ENCODE data around the gene ITPKB.
"Not testable (repeated sequence)": the region's sequence is repeated elsewhere in the genome, so short reads cannot be mapped to it uniquely, and the experiment has no call there.

The ITPKB gene

DNA sequence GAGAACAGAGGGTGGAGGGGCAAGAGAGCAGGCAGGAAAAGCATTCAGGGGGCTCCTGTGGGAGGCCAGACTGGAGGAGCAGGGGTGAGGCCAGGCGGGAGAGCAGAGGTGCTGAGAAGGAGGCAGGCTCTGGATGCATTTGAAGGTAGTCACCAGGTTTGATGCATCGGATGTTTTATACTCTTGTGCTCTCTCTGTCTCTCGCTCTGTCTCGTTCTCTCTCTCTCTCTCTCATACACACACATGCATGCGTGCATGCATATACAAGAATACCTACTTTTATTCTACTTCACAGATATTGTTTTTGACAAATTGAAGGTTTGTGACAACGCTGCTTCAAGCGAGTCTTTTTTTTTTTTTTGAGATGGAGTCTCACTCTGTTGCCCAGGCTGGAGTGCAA lies 15.0 kb upstream of the ITPKB start:
- H3K4me2 ChIP-seq (ENCODE audit: low read length): no peak overlapping the region
- peaks cover 2% of the 10 kb centered on the region for H3K4me1 ChIP-seq (ENCODE audit: control insufficient read depth, low read depth, low read length)
- H3K18ac ChIP-seq (ENCODE audit: low read length): no peak overlapping the region
- no peak overlapping the region for H3K9ac ChIP-seq (ENCODE audit: low read length)
- no peak overlapping the region for H2AK5ac ChIP-seq (ENCODE audit: low read length)
- no peak overlapping the region for H3K4me3 ChIP-seq (ENCODE audit: low read length)
- H3K27me3 ChIP-seq (ENCODE audit: insufficient read depth, low read length, poor library complexity): no peaks in the 10 kb centered on the region
- H3K23ac ChIP-seq (ENCODE audit: low read length): no peak overlapping the region
- no peak overlapping the region for H3K27ac ChIP-seq (ENCODE audit: low read depth, low read length)
- H3K79me1 ChIP-seq (ENCODE audit: low read length): no peaks in the 10 kb centered on the region
- H2BK5ac ChIP-seq (ENCODE audit: low read length): no peak overlapping the region
- H3K4ac ChIP-seq (ENCODE audit: low read depth, low read length): no peak overlapping the region
- H3K79me2 ChIP-seq (ENCODE audit: control insufficient read depth, insufficient read depth, low read length): no peaks in the 10 kb centered on the region
- no peak overlapping the region for H2BK120ac ChIP-seq (ENCODE audit: low read depth, low read length)
- no peaks in the 10 kb centered on the region for H3K36me3 ChIP-seq (ENCODE audit: control insufficient read depth, insufficient read depth, low read length)
- no CpG with 5 or more reads among the region's 7 CpGs for WGBS (ENCODE audit: extremely low coverage, insufficient coverage, low lambda C conversion rate)
- no peak overlapping the region for H4K8ac ChIP-seq (ENCODE audit: low read depth, low read length)
- no peak for DNase-seq
- H2BK15ac ChIP-seq (replicated peaks; ENCODE audit: low read depth): no peak overlapping the region
- no peak overlapping the region for H4K5ac ChIP-seq (ENCODE audit: low read length)
- H3K56ac ChIP-seq (ENCODE audit: low read length): no peak overlapping the region

DNA sequence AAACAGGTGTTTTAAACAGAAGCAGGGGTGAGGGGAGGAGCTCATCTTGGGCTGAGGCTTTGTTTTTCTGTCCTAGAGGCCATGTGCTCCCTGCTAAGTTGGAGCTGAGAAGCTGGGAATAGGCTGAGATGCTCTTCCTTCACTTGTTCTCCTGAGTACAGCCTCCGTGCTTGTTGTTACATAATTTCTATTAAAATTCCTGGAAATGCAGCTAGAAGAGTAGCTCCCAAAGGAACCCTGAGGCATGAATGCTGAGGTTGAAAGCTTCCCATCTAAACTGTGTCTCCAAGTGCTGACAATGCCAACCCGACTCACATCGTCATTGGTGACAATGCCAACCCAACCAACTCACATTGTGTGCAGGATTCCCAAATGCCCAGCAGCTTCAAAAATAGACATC lies 12.6 kb upstream of the ITPKB start:
- no peak overlapping the region for H3K9ac ChIP-seq (ENCODE audit: low read length)
- no peaks in the 10 kb centered on the region for H3K27me3 ChIP-seq (ENCODE audit: insufficient read depth, low read length, poor library complexity)
- no peak overlapping the region for H4K8ac ChIP-seq (ENCODE audit: low read depth, low read length)
- WGBS (ENCODE audit: extremely low coverage, insufficient coverage, low lambda C conversion rate): no CpG with 5 or more reads among the region's 3 CpGs
- H2AK5ac ChIP-seq (ENCODE audit: low read length): no peak overlapping the region
- H3K23ac ChIP-seq (ENCODE audit: low read length): no peak overlapping the region
- H3K4ac ChIP-seq (ENCODE audit: low read depth, low read length): no peak overlapping the region
- no peak overlapping the region for H2BK5ac ChIP-seq (ENCODE audit: low read length)
- no peak overlapping the region for H3K4me2 ChIP-seq (ENCODE audit: low read length)
- DNase-seq: no peak
- no peak overlapping the region for H3K4me3 ChIP-seq (ENCODE audit: low read length)
- H3K79me1 ChIP-seq (ENCODE audit: low read length): no peaks in the 10 kb centered on the region
- H2BK15ac ChIP-seq (replicated peaks; ENCODE audit: low read depth): no peak overlapping the region
- peaks cover 2% of the 10 kb centered on the region for H3K4me1 ChIP-seq (ENCODE audit: control insufficient read depth, low read depth, low read length)
- H3K79me2 ChIP-seq (ENCODE audit: control insufficient read depth, insufficient read depth, low read length): no peaks in the 10 kb centered on the region
- no peak overlapping the region for H3K27ac ChIP-seq (ENCODE audit: low read depth, low read length)
- H4K5ac ChIP-seq (ENCODE audit: low read length): no peak overlapping the region
- H3K36me3 ChIP-seq (ENCODE audit: control insufficient read depth, insufficient read depth, low read length): no peaks in the 10 kb centered on the region
- no peak overlapping the region for H2BK120ac ChIP-seq (ENCODE audit: low read depth, low read length)
- no peak overlapping the region for H3K18ac ChIP-seq (ENCODE audit: low read length)
- no peak overlapping the region for H3K56ac ChIP-seq (ENCODE audit: low read length)

DNA sequence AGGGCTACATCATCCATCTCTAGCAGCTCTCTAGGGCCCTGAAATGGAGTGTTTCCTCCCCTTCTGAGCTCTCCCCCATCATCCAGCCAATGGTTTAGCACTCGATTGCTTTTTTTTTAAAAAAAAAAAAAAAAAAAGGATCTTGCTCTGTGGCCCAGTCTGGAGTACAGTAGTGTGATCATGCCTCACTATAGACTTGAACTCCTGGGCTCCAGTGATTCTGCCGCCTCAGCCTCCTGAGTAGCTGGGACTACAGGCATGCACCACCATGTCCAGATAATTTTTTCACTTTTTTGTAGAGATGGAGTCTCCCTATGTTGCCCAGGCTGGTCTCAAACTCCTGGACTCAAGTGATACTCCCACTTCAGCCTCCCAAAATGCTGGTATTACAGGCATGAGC lies 12.1 kb upstream of the ITPKB start:
- no CpG with 5 or more reads among the region's 2 CpGs for WGBS (ENCODE audit: extremely low coverage, insufficient coverage, low lambda C conversion rate)
- Histone ChIP-seq H2AK5ac (ENCODE audit: low read length) (no peak overlapping the region), H2BK5ac (ENCODE audit: low read length) (no peak overlapping the region)

DNA sequence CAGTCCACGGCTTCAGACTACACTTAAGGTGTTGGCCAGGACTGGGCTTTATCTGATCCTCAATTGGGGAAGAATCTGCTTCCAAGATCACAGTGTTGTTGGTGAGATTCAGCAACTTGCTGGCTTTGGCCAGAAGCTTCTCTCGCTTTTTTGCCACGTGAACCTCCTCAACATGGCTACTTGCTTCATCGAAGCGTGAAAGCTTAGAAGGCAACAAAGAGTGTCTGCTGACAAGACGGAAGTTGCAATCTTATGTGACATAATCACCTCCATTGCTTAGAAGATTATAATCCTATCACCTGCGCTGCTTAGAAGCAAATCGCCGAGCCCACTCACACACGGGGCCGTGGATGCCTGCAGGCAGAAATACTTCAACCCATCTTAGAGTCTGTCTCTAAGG lies 10.4 kb upstream of the ITPKB start:
- no peak for DNase-seq
- no peak overlapping the region for H2BK5ac ChIP-seq (ENCODE audit: low read length)
- H3K4me2 ChIP-seq (ENCODE audit: low read length): no peak overlapping the region
- no peak overlapping the region for H4K5ac ChIP-seq (ENCODE audit: low read length)
- no peak overlapping the region for H3K18ac ChIP-seq (ENCODE audit: low read length)
- no peak overlapping the region for H4K8ac ChIP-seq (ENCODE audit: low read depth, low read length)
- no peak overlapping the region for H3K27ac ChIP-seq (ENCODE audit: low read depth, low read length)
- no peak overlapping the region for H2BK15ac ChIP-seq (replicated peaks; ENCODE audit: low read depth)
- no peaks in the 10 kb centered on the region for H3K36me3 ChIP-seq (ENCODE audit: control insufficient read depth, insufficient read depth, low read length)
- no peak overlapping the region for H3K4ac ChIP-seq (ENCODE audit: low read depth, low read length)
- no peaks in the 10 kb centered on the region for H3K27me3 ChIP-seq (ENCODE audit: insufficient read depth, low read length, poor library complexity)
- no peaks in the 10 kb centered on the region for H3K4me1 ChIP-seq (ENCODE audit: control insufficient read depth, low read depth, low read length)
- no peak overlapping the region for H3K4me3 ChIP-seq (ENCODE audit: low read length)
- no peaks in the 10 kb centered on the region for H3K79me2 ChIP-seq (ENCODE audit: control insufficient read depth, insufficient read depth, low read length)
- WGBS (ENCODE audit: extremely low coverage, insufficient coverage, low lambda C conversion rate): no CpG with 5 or more reads among the region's 11 CpGs
- H3K9ac ChIP-seq (ENCODE audit: low read length): no peak overlapping the region
- H3K23ac ChIP-seq (ENCODE audit: low read length): no peak overlapping the region
- H2BK120ac ChIP-seq (ENCODE audit: low read depth, low read length): no peak overlapping the region
- no peak overlapping the region for H2AK5ac ChIP-seq (ENCODE audit: low read length)
- no peak overlapping the region for H3K56ac ChIP-seq (ENCODE audit: low read length)
- H3K79me1 ChIP-seq (ENCODE audit: low read length): no peaks in the 10 kb centered on the region

More for the DNA sequence above, 12.1 kb upstream of the ITPKB start:
- DNase-seq: no peak
- H3K23ac ChIP-seq (ENCODE audit: low read length): no peak overlapping the region
- no peak overlapping the region for H3K4ac ChIP-seq (ENCODE audit: low read depth, low read length)
- H3K4me3 ChIP-seq (ENCODE audit: low read length): no peak overlapping the region
- H3K36me3 ChIP-seq (ENCODE audit: control insufficient read depth, insufficient read depth, low read length): no peaks in the 10 kb centered on the region
- no peak overlapping the region for H3K27ac ChIP-seq (ENCODE audit: low read depth, low read length)
- H3K27me3 ChIP-seq (ENCODE audit: insufficient read depth, low read length, poor library complexity): no peaks in the 10 kb centered on the region
- no peak overlapping the region for H2BK15ac ChIP-seq (replicated peaks; ENCODE audit: low read depth)
- no peak overlapping the region for H3K56ac ChIP-seq (ENCODE audit: low read length)
- no peak overlapping the region for H4K8ac ChIP-seq (ENCODE audit: low read depth, low read length)
- no peak overlapping the region for H3K4me2 ChIP-seq (ENCODE audit: low read length)
- no peak overlapping the region for H3K18ac ChIP-seq (ENCODE audit: low read length)
- H3K9ac ChIP-seq (ENCODE audit: low read length): no peak overlapping the region
- peaks cover 2% of the 10 kb centered on the region for H3K4me1 ChIP-seq (ENCODE audit: control insufficient read depth, low read depth, low read length)
- H3K79me1 ChIP-seq (ENCODE audit: low read length): no peaks in the 10 kb centered on the region
- H2BK120ac ChIP-seq (ENCODE audit: low read depth, low read length): no peak overlapping the region
- H3K79me2 ChIP-seq (ENCODE audit: control insufficient read depth, insufficient read depth, low read length): no peaks in the 10 kb centered on the region
- H4K5ac ChIP-seq (ENCODE audit: low read length): no peak overlapping the region

DNA sequence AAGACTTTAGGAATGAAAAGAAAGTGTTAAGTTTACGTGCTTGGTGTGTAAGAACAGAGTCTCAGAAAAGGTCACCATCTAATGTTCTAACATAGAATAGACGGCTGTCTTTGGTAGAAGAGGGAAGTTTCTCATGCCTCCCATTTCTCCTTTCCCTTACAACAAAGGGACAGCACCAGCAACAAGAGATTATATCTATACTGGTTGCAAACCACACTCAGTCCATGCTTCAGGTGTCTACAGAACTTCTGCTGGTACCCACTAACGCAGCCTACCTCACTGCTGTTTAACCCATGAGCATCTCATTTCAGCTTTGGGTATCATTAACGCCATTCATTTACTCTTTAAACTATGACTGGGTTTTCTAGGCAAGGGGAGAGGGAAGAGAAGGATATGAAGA lies 9.2 kb upstream of the ITPKB start:
- Histone ChIP-seq H3K4me2 (ENCODE audit: low read length) (no peak overlapping the region), H3K79me1 (ENCODE audit: low read length) (no peaks in the 10 kb centered on the region), H3K27ac (ENCODE audit: low read depth, low read length) (no peak overlapping the region), H3K18ac (ENCODE audit: low read length) (no peak overlapping the region), H3K27me3 (ENCODE audit: insufficient read depth, low read length, poor library complexity) (no peaks in the 10 kb centered on the region), H3K4ac (ENCODE audit: low read depth, low read length) (no peak overlapping the region), H3K4me1 (ENCODE audit: control insufficient read depth, low read depth, low read length) (no peaks in the 10 kb centered on the region), H2BK15ac (replicated peaks; ENCODE audit: low read depth) (no peak overlapping the region), H2BK120ac (ENCODE audit: low read depth, low read length) (no peak overlapping the region), H3K9ac (ENCODE audit: low read length) (no peak overlapping the region), H3K79me2 (ENCODE audit: control insufficient read depth, insufficient read depth, low read length) (no peaks in the 10 kb centered on the region), H3K4me3 (ENCODE audit: low read length) (no peak overlapping the region), H2AK5ac (ENCODE audit: low read length) (no peak overlapping the region), H2BK5ac (ENCODE audit: low read length) (no peak overlapping the region), H4K5ac (ENCODE audit: low read length) (no peak overlapping the region), H3K23ac (ENCODE audit: low read length) (no peak overlapping the region), H4K8ac (ENCODE audit: low read depth, low read length) (no peak overlapping the region), H3K56ac (ENCODE audit: low read length) (no peak overlapping the region), H3K36me3 (ENCODE audit: control insufficient read depth, insufficient read depth, low read length) (no peaks in the 10 kb centered on the region)
- no peak for DNase-seq
- WGBS (ENCODE audit: extremely low coverage, insufficient coverage, low lambda C conversion rate): no CpG with 5 or more reads among the region's 4 CpGs

DNA sequence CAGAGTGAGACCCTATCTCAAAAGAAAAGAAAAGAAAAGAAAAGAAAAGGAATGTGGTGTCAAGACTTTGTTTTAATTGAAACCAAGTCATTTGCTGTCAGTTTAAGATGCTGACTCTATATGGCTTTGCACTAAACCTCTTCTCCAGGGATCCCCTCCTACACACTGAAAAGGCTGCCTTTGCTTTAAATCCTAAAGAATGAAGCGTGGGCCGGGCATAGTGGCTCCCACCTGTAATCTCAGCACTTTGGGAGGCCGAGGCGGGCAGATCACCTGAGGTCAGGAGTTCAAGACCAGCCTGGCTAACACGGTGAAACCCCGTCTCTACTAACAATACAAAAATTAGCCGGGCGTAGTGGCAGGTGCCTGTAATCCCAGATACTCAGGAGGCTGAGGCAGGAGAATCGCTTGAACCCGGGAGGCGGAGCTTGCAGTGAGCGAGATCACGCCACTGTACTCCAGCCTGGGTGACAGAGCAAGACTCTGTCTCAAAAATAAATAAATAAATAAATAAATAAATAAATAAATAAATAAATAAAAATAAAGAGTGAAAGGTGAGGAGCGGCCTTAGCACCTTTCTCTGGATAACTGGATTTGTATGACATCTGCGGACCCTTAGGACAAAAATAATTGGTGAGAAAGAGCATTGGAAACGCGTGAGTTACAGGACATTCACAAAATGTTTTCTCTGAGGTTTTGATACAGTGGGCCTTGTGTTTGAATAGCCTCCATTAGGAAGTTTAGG lies 8.6 kb upstream of the ITPKB start:
- no CpG with 5 or more reads among the region's 17 CpGs for WGBS (ENCODE audit: extremely low coverage, insufficient coverage, low lambda C conversion rate)

More for the DNA sequence above, 8.6 kb upstream of the ITPKB start:
- H2BK120ac ChIP-seq (ENCODE audit: low read depth, low read length); H2BK5ac ChIP-seq (ENCODE audit: low read length); H3K36me3 ChIP-seq (ENCODE audit: control insufficient read depth, insufficient read depth, low read length); H3K4me1 ChIP-seq (ENCODE audit: control insufficient read depth, low read depth, low read length); H3K4me2 ChIP-seq (ENCODE audit: low read length); H3K27ac ChIP-seq (ENCODE audit: low read depth, low read length); H3K18ac ChIP-seq (ENCODE audit: low read length); H4K8ac ChIP-seq (ENCODE audit: low read depth, low read length); H3K79me2 ChIP-seq (ENCODE audit: control insufficient read depth, insufficient read depth, low read length); H3K79me1 ChIP-seq (ENCODE audit: low read length); H2BK15ac ChIP-seq (replicated peaks; ENCODE audit: low read depth); H3K23ac ChIP-seq (ENCODE audit: low read length); H3K4me3 ChIP-seq (ENCODE audit: low read length); DNase-seq; H3K56ac ChIP-seq (ENCODE audit: low read length); H3K27me3 ChIP-seq (ENCODE audit: insufficient read depth, low read length, poor library complexity); H3K4ac ChIP-seq (ENCODE audit: low read depth, low read length); H2AK5ac ChIP-seq (ENCODE audit: low read length); H4K5ac ChIP-seq (ENCODE audit: low read length); H3K9ac ChIP-seq (ENCODE audit: low read length): not testable (repeated sequence)

Measured in mesendoderm (in vitro differentiated cells).